Measurements from ENCODE around the gene UHMK1.
"Not testable (repeated sequence)": the region's sequence is repeated elsewhere in the genome, so short reads cannot be mapped to it uniquely, and the experiment has no call there.

UHMK1 gene

GRCh38 chr1:162570718-162571117 lies 73.1 kb downstream of the UHMK1 start:
- DNase-seq = no peak

- not testable (repeated sequence) for DNase-seq
Observed at GRCh38 chr1:162571121-162571520, 73.5 kb downstream of the UHMK1 start.

- no peak for DNase-seq
Observed at GRCh38 chr1:162571696-162572095, 74.1 kb downstream of the UHMK1 start.

- DNase-seq = no peak
Observed at GRCh38 chr1:162573136-162573535, 75.5 kb downstream of the UHMK1 start.

GRCh38 chr1:162578071-162578700 lies 80.6 kb downstream of the UHMK1 start:
- no peak for DNase-seq

GRCh38 chr1:162578936-162579335 lies 81.3 kb downstream of the UHMK1 start:
- no peak for DNase-seq
